Measurements from ENCODE around the gene STARD3NL. TPM values are rescaled to one million over a fixed set of nuclear protein-coding genes. Genes with fewer than 3 reads are reported as not detected.

STARD3NL gene
- total RNA-seq, 1 donor from 2014 or later: 61.1 TPM

- Mint-ChIP-seq H3K27ac (no peak overlapping the region), H3K27me3 (no peaks in the 10 kb centered on the region)
- TF ChIP-seq, protein P1, sequence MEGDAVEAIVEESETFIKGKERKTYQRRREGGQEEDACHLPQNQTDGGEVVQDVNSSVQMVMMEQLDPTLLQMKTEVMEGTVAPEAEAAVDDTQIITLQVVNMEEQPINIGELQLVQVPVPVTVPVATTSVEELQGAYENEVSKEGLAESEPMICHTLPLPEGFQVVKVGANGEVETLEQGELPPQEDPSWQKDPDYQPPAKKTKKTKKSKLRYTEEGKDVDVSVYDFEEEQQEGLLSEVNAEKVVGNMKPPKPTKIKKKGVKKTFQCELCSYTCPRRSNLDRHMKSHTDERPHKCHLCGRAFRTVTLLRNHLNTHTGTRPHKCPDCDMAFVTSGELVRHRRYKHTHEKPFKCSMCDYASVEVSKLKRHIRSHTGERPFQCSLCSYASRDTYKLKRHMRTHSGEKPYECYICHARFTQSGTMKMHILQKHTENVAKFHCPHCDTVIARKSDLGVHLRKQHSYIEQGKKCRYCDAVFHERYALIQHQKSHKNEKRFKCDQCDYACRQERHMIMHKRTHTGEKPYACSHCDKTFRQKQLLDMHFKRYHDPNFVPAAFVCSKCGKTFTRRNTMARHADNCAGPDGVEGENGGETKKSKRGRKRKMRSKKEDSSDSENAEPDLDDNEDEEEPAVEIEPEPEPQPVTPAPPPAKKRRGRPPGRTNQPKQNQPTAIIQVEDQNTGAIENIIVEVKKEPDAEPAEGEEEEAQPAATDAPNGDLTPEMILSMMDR (IDR thresholded peaks at IDR 0.05; ENCODE audit: unreplicated experiment): no peak
Observed at GRCh38 chr7:38189231-38189938, 11.3 kb downstream of the STARD3NL start.

DNA sequence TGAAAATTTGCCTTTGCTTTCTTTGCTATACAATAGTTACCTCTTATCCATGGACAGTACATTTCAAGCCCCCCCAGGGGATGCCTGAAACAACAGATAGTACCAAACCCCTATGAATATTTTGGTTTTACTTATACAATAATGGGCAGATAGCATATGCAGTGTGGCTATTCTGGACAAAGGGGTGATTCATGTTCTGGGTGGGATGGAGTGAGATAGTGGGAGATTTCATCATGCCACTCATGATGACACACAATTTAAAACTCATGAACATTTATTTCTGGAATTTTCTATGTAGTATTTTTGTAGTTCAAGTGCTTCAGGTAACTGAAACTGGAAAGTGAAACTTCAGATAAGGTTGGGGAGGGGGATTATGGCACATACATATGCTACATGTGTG lies 12.0 kb downstream of the STARD3NL start:
- no peak overlapping the region for H3K4me3 Mint-ChIP-seq (ENCODE audit: low read depth)
- no peak for DNase-seq (ENCODE audit: low spot score, unreplicated experiment)
- H3K27me3 Mint-ChIP-seq: no peaks in the 10 kb centered on the region
- H3K36me3 Mint-ChIP-seq (ENCODE audit: insufficient read depth): peaks cover 11% of the 10 kb centered on the region
- TF ChIP-seq, protein P1 (IDR thresholded peaks at IDR 0.05; ENCODE audit: unreplicated experiment): no peak
- H3K9me3 Mint-ChIP-seq (ENCODE audit: low read depth): peaks cover 13% of the 10 kb centered on the region
- H3K27ac Mint-ChIP-seq: no peak overlapping the region
- peaks cover 10% of the 10 kb centered on the region for H3K4me1 Mint-ChIP-seq (ENCODE audit: low read depth)

More at GRCh38 chr7:38189231-38189938, 11.3 kb downstream of the STARD3NL start:
- Mint-ChIP-seq H3K36me3 (ENCODE audit: insufficient read depth) (peaks cover 12% of the 10 kb centered on the region), H3K4me1 (ENCODE audit: low read depth) (peaks cover 10% of the 10 kb centered on the region), H3K9me3 (ENCODE audit: low read depth) (peaks cover 13% of the 10 kb centered on the region), H3K4me3 (ENCODE audit: low read depth) (no peak overlapping the region)
- DNase-seq (ENCODE audit: low spot score, unreplicated experiment): no peak

DNA sequence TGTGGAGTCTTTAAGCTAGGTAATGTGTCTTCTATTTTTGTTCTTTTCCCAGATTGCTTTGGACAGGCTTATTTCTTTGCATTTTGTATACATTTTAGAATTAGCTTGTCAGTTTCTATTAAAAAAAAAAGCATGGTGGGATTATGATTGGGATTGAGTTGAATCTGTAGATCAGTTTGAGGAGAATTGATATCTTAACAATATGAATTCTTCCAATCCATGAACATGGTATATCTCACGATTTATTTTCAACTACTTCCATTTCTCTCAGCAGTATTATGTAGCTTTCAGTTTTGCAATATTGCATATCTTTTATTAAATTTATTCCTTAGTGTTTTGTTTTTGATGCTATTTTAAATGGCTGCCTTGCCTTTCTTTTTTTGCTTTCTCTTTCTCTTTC lies 13.7 kb downstream of the STARD3NL start:
- no peaks in the 10 kb centered on the region for H3K27me3 Mint-ChIP-seq
- peaks cover 11% of the 10 kb centered on the region for H3K36me3 Mint-ChIP-seq (ENCODE audit: insufficient read depth)
- DNase-seq (ENCODE audit: low spot score, unreplicated experiment): no peak
- peaks cover 5% of the 10 kb centered on the region for H3K4me1 Mint-ChIP-seq (ENCODE audit: low read depth)
- TF ChIP-seq, protein P1 (IDR thresholded peaks at IDR 0.05; ENCODE audit: unreplicated experiment): no peak
- peaks cover 13% of the 10 kb centered on the region for H3K9me3 Mint-ChIP-seq (ENCODE audit: low read depth)
- H3K27ac Mint-ChIP-seq: no peak overlapping the region
- no peak overlapping the region for H3K4me3 Mint-ChIP-seq (ENCODE audit: low read depth)

GRCh38 chr7:38192327-38192726 lies 14.3 kb downstream of the STARD3NL start:
- Mint-ChIP-seq H3K27ac (no peak overlapping the region), H3K4me3 (ENCODE audit: low read depth) (no peak overlapping the region), H3K4me1 (ENCODE audit: low read depth) (peaks cover 5% of the 10 kb centered on the region)

GRCh38 chr7:38195804-38196595 lies 18.0 kb downstream of the STARD3NL start:
- DNase-seq (ENCODE audit: low spot score, unreplicated experiment): no peak
- Mint-ChIP-seq H3K9me3 (ENCODE audit: low read depth) (peaks cover 10% of the 10 kb centered on the region), H3K4me1 (ENCODE audit: low read depth) (peaks cover 16% of the 10 kb centered on the region), H3K36me3 (ENCODE audit: insufficient read depth) (peaks cover 8% of the 10 kb centered on the region), H3K27me3 (no peaks in the 10 kb centered on the region), H3K27ac (no peak overlapping the region), H3K4me3 (ENCODE audit: low read depth) (no peak overlapping the region)
- TF ChIP-seq, protein P1 (IDR thresholded peaks at IDR 0.05; ENCODE audit: unreplicated experiment): no peak

More at GRCh38 chr7:38192327-38192726, 14.3 kb downstream of the STARD3NL start:
- H3K9me3 Mint-ChIP-seq (ENCODE audit: low read depth): peaks cover 13% of the 10 kb centered on the region
- TF ChIP-seq, protein P1 (IDR thresholded peaks at IDR 0.05; ENCODE audit: unreplicated experiment): no peak
- no peak for DNase-seq (ENCODE audit: low spot score, unreplicated experiment)
- H3K27me3 Mint-ChIP-seq: no peaks in the 10 kb centered on the region
- H3K36me3 Mint-ChIP-seq (ENCODE audit: insufficient read depth): peaks cover 11% of the 10 kb centered on the region
